RKO (cell line): ENCODE data around the gene PAK3.

Source experiments
- DNase-seq: peaks from one replicate; pipeline ENCODE4 v3.0.0-alpha.2; 2016; ENCODE audit warnings: low spot score

PAK3 gene

GRCh38 chrX:111264385-111264784 is 168.4 kb downstream of the PAK3 start:
- DNase-seq: no peak

- no peak for DNase-seq
Observed at GRCh38 chrX:111265486-111265885, 169.5 kb downstream of the PAK3 start.

GRCh38 chrX:111268506-111268905 is 172.5 kb downstream of the PAK3 start:
- DNase-seq: no peak

GRCh38 chrX:111270339-111270738 is 174.3 kb downstream of the PAK3 start, which contains the start of gene CAPN6:
Gene CAPN6 (minus strand): TSS chrX:111270483. CDS start chrX:111263936, 6,547 bp downstream.
- no peak for DNase-seq
